T-helper 22 cell (primary cell): ENCODE data around the gene DRAP1.
"Not testable (repeated sequence)": the region's sequence is repeated elsewhere in the genome, so short reads cannot be mapped to it uniquely, and the experiment has no call there.

Source experiments
- DNase-seq: peaks from one replicate; pipeline ENCODE4 v3.0.0-alpha.2; 2020; ENCODE audit warnings: low read depth

DRAP1 gene

DNA sequence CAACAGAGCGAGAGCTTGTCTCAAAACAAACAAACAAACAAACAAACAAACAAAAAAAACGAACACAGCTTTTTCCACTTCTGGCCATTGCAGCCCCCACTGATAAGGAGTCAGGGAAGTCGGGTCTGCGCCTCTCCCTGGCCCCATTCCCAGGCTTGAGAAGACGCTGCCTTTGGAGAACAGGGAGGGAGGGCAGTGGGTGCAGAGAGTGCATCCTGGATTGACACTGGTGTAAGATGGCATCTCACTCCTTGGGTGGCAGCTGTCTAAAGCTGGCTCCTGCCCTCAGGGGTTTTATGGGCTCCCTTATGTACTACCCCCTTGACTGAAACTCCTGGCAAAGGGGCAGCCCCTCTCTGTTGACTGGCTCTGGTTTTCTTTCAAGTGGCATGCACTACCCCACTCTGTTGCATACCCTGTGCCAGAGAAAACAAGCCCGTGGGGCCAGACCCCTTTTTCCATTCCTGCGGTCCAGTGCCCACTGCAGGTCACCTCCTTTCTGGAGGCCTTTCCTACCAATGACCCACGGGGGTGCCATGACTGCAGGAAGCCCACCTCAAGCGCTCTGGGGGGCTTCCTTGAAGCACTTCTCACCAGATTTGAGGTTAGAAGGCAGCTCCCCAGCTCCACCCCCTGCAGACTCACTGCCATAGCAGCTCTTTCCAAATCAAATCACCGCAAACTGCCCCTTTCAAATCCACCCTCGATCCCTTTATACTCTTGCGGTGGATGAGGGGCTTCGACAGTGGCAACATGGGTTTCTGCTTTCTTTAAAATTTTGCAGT, 12.7 kb downstream of the DRAP1 start:
- no peak for DNase-seq

DNA sequence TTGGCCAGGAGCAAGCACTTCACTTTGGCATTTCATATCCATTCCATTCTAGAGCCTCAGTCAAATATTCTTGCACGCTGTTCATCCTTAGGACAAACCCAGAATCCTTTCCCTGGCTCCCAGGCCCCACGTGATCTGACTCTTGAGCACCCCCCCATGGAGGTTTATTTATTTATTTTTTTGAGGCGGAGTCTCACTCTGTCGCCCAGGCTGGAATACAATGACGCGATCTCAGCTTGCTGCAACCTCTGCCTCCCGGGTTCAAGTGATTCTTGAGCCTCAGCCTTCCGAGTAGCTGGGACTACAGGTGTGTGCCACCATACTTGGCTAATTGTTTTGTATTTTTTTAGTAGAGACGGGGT, 13.3 kb downstream of the DRAP1 start:
- DNase-seq: no peak

DNA sequence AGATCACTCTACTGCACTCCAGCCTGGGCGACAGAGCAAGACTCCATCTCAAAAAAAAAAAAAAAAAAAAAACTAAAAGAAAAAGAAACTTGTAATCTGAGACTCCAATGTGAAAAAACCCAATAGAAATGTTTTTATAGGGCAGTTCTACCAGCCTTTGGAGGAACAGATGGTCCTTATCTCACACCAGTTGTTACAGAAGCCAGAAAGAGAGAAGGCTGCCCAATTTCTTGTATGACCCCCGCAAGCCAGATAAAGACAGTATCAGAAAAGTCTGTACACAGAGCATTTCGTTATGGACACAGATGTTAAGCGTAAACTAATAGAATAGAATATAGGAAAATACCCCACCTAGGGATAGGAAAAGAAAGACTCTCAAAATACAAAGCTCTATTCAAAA, 14.8 kb downstream of the DRAP1 start:
- DNase-seq: no peak

DNA sequence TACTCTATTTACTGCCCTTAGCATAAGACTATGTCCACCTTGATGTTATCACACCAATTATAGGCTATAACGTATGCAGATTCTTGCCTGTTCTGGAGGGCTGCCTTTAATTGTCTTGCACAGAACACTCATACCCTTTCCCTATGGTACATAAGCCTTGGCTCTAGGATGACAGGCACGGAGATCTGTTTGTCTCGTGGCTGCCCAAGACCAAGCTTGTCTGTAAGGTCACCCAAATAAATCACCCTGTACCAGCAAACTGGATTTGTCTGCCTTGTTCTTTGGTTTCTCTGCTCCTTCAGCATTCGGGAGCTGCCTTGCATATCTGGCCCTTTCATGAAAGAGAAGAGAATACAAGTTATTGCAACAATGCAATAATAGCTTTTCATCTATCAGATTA, 18.5 kb downstream of the DRAP1 start:
- no peak for DNase-seq

DNA sequence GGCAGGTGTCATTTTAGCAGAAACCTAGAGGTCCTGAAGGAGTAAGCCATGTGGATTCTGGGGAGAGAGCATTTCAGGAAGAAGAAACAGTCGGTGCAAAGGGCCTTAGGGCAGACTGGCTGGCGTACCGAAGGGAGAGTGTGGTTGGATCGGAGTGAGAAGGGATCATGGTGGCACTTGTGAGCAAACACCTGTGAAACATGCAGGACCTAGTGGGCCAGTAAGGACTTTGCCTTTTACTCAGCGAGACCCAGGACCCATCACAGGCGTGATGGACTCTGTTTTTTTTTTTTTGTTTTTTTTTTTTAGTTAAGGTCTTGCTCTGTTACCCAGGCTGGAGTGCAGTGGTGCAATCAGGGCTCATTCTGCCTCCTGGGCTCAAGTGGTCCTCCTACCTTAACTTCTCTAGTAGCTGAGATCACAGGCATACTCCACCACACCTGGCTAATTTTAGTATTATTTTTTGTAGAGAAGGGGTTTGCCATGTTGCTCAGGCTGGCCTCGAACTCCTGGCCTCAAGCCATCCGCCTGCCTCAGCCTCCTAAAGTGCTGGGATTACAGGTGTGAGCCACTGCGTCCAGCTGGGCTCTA, 22.6 kb downstream of the DRAP1 start:
- no peak for DNase-seq

DNA sequence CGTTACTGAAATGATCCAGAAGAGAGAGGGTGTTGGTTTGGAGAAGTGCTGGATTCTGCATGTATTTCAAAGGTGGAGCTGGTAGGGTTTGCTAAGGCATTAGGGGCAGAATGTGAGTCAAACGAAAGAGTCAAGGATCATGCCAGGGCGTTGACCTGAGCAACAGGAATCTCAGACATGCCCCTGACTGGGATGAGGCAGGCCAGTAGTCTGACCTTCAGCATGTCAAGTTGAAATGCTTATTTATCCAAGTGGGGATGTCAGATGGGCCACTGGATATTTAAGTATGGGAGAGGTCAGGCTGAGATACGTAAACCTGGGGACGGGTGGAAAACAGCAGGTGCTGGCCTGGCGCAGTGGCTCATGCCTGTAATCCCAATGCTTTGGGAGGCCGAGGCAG, 23.3 kb downstream of the DRAP1 start:
- DNase-seq: no peak

DNA sequence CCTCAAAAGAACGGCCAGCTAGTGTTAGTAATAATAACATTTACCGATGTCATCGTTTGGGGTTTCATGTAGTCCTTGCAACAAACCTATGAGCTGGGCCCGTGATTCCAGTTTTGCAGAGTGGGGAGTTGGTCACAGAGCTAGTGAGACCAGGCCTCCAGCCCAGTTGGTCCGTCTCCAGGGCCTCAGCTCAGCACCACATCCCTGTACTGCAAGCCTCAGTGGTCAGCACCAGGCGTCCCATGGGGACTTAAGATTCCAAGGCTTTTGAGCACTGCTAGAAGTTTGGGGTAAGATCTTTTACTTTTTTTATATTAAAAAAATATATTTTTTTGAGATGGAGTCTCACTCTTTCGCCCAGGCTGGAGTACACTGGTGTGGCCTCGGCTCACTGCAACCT, 25.0 kb downstream of the DRAP1 start:
- no peak for DNase-seq

DNA sequence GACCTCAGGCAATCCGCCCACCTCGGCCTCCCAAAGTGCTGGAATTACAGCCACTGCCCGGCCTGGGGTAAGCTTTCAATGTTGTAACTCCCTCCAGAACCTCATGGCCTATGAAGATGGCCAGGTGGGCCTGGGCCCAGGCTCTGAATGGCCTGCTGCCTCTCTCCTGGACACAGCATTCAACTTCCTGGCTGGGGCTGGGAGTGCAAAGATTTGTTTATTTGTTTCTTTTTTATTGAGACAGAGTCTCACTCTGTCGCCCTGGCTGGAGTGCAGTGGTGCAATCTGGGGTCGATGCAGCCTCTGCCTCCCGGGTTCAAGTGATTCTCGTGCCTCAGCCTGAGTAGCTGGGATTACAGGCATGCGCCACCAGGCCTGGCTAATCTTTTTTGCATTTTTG, 25.5 kb downstream of the DRAP1 start:
- DNase-seq: no peak

DNA sequence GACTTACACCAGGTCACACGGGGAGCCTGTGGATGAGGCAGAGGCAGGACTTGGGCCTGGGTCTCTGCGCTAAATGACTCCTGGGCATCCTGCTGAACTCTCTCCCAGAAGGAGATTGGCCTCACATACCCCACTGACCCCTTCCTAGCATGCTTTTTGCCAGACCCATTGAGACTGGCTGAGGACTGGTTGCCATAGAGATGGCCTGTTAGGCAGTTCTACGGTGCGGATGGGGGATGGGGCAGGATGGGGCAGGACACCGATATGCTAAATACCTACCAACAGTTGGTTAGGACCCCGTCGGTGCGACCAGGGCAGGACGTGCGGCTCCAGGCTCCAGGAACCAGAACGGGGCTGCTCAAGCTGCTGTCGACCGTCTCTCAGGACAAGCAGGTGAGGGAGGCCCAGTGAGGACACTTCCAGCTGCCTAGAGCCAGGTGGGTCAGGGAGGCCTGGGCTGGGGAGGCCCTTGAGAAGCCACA, 26.2 kb downstream of the DRAP1 start, which contains the start of gene TSGA10IP:
TSS of gene TSGA10IP (plus strand) at position 51 of the 482 bp plus-strand sequence. CDS start at position 247, 196 bp downstream.
- no peak for DNase-seq

DNA sequence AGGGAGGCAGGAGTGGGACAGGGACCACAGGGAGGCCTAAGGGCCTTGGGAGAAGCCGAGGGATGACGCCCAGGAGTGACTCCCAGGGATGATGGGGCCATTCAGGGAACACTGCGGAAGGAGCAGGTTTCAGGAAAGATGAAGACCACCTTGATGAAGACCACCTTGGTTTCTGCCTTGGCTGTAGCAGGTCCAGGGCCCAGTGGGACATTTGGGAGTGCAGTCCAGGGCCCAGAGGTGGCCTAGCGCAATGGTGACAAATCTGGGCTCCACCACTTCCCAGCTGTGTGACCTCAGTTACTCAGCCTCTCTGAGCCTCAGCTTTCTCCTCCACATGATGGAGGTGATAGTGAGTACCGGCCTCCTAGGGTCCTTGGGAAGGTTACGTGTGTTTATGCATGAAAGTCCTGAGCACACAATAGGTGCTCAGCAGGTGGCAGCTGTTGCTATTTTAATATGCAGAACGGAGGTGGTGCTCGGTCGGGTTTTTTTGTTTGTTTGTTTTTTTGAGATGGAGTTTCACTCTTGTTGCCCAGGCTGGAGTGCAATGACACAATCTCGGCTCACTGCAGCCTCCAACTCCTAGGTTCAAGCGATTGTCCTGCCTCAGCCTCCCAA, 26.8 kb downstream of the DRAP1 start:
- DNase-seq: no peak

DNA sequence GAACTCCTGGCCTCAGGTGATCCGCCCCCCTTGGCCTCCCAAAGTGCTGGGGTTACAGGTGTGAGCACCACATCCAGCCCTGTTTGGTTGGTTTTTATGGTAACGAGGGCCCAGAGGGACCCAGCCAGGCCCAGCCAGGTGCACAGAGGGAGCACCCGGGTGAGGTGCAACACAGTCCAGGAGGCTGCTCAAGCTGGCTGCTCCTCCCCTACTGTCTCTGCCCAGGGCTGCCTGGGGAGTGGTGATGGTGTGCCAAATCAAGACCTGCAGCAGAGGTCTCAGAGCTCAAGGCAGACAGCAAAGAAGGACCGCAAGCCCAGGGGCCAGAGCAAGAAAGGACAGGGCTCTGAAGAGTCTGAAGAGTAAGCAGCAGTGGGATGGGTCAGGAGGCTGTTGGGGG, 27.4 kb downstream of the DRAP1 start:
- DNase-seq: no peak

DNA sequence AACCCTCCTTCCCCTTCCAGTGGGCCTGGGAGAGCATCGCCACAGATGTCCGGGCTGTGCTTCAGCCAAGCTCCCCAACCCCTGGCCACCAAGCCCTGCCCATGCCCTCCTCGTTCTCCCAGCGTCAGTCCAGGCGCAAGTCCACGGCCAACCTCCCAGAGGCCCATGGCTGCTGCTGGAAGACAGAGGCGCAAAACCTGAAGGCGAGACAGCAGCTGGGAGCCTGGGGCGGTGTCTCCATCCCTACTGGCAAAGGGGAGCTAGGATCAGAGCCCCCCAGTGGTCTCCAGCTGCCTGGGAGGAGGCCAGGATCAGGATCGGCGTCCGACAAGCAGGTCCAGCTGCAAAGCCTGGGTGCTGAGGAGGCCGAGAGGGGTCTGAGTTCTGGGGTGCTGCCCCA, 27.9 kb downstream of the DRAP1 start:
- no peak for DNase-seq

DNA sequence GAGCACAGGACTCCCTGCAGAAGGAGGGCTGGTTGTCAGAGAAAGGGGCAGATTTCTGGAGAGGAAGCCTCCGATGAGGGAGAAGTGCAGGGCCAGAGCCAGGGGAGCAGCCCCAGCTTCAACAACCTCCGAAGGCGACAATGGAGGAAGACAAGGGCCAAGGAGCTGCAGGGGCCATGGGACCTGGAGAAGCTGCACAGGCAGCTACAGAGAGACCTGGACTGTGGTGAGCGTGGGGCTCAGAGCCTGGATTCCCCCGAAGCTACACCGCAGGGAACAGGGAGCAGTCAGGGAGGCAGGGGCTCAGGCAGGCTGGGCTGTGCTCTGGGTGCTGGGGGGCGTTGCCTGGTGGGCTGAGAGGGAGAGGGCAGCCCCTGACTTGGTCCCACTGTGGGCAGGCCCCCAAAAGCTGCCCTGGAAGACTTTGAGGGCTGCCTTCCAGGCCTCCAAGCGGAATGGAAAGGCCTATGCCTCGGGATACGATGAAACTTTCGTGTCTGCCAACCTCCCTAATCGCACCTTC, 28.4 kb downstream of the DRAP1 start:
- DNase-seq: no peak

DNA sequence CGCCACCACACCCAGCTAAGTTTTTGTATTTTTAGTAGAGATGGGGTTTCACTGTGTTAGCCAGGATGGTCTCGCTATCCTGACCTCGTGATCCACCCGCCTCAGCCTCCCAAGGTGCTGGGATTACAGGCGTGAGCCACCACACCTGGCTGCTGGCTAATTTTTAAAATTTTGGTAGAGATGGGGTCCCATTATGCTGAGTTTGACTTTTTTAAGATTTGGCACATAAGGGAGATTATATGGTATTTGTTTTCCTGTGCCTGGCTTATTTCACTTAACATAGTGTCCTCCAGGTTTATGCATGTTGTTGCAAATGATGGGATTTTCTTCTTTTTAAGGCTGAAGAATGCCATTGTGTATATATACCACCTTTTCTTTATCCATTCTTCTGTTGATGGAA, 31.5 kb downstream of the DRAP1 start:
- DNase-seq: not testable (repeated sequence)

DNA sequence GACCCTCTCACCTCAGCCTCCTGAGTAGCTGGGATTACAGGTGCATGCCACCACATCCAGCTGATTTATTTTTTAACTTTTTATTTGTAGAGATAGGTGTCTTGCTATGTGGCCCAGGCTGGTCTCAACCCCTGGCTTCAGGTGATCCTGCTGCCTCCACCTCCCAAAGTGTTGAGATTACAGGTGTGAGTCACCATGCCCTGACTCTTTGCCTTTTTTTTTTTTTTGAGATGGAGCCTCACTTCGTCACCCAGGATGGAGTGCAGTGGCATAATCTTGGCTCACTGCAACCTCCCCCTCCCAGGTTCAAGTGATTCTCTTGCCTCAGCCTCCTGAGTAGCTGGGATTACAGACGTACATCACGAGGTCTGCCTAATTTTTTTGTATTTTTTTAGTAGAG, 32.4 kb downstream of the DRAP1 start:
- DNase-seq: not testable (repeated sequence)

DNA sequence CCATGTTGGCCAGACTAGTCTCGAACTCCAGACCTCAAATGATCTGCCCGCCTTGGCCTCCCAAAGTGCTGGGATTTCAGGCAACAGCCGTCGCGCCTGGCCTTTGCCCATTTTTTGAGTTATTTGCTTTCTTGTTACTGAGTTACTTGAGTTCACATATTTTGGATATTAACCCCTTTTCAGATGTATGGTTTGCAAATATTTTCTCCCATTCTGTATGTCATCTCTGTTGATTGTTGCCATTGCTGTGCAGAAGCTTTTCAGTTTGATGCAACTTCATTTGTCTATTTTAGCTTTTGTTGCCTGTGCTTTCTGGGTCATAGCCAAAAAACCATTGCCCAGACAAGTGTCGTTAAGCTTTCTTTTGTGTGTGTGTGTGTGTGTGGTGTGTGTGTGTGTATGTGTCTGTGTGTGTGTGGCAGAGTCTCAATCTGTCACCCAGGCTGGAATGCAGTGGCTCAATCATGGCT, 32.9 kb downstream of the DRAP1 start:
- DNase-seq: no peak

DNA sequence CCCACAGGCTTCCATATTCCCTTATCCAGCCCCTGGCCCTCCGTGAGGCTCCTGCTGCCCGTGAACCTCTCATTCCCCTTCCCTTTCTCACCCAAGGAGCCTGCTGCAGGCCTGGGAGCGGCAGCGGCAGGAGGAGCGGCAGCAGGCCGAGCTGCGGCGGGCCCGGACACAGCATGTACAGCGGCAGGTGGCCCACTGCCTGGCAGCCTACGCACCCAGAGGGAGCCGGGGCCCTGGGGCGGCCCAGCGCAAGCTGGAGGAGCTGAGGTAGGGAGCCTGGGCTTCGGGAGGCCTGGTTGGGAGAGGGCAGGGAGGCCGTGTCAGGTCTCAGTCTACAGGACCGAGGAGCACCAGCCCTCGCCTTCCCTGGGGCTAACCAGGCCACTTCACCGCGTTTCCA, 34.2 kb downstream of the DRAP1 start:
- DNase-seq: no peak

DNA sequence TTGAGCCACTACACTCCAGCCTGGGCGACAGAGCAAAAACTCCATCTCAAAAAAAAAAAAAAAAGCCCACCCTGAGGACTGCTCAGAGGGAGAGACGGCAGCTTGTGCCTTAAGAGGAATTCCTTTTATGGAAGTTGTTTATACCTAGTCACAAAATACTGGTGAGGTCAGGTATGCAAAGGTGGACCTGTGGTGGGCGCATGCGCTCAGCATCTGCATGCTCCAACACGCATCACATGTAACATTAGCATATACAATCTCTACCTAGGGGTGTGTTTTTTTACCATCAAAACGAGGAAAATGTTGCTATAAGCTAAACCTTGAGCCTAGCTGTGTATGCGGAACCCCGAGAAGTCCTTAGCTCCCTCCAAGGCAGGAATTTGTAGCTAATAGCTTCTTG, 35.5 kb downstream of the DRAP1 start:
- no peak for DNase-seq

DNA sequence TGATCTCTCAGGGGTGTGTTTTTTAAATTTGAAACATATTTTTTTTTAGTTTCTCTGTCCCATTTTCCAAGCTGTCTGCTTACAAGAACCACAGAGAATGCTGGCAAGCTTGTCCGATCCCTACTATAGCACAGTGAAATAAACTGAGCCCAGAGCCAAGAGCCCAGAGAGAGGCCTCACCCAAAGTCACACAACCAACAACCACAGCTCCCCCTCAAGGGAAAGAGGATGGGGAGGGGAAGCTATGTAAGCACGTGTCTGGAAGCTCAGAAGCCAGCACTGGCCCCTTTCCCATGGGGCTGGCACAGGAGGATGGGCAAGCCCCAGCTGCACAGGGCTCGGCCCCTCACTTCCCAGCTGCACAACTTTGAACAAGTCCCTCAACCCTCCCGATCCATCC, 39.1 kb downstream of the DRAP1 start:
- DNase-seq: no peak

DNA sequence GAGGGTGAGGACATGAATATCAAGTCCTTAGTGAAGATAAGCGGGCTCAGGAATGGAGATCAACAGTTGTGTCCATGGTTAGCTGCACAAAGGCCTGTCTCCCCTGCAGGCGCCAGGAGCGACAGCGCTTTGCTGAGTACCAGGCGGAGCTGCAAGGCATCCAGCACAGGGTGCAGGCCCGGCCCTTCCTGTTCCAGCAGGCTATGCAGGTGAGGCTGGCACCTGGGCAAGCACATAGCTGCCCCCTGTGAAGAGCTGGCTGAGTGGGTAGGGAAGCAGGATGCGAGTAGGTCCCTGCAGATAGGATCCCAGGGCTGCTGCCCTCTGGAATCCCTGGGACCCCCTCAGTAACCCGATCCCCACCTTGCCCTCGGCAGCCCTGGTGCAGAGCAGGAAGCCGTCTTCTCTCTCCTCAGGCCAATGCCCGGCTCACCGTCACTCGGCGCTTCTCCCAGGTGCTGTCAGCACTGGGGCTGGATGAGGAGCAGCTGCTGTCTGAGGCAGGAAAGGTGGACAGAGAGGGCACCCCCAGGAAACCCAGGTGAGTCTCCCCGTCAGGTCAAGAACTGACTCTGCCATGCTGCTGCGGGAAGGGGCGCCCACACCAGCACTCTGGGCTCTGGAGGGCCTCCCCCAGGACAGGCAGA, 39.7 kb downstream of the DRAP1 start:
- DNase-seq: no peak

DNA sequence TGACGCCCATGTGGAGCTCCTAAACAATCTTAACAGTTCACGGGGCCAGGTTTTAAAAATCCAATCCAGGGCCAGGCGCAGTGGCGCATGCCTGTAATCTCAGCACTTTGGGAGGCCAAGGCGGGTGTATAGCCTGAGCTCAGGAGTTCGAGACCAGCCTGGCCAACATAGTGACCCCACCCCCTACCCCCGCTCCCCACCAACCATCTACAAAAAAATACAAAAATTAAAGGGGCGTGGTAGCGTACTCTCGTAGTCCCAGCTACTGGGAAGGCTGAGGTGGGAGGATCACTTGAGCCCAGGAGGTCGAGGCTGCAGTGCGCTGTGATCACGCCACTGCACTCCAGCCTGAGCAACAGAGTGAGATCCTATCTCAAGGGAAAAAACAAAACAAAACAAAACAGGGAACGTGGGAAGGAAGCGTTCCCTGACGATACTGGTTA, 41.6 kb downstream of the DRAP1 start:
- DNase-seq: no peak
